GM13976 (cell line): ENCODE results near the gene KCNH8.

Experiments
- DNase-seq: peaks from one replicate; pipeline ENCODE4 v3.0.0; 2012; ENCODE audit warnings: low spot score
- CTCF ChIP-seq: IDR thresholded peaks from 2 replicates; pipeline ENCODE4 v1.5.1; 2012; ENCODE audit warnings: borderline replicate concordance, mild to moderate bottlenecking; ENCODE audit not compliant: insufficient read depth; ENCODE audit errors: extremely low read depth, missing control alignments, control extremely low read depth
- in situ Hi-C: fragments of 300-500 bp; cut with MboI; formaldehyde crosslinking; loops from one replicate; pipeline ENCODE4 v1.12.0; 2022; ENCODE audit warnings: low sequenced_read_pairs, mixed read lengths, inconsistent platforms; ENCODE audit not compliant: unreplicated experiment

KCNH8 gene

GRCh38 chr3:19256313-19256712 is 108.0 kb downstream of the KCNH8 start:
- in situ Hi-C loops, result no loop called here
- no peak for DNase-seq
- no peak for TF ChIP-seq CTCF

GRCh38 chr3:19263606-19264005 is 115.3 kb downstream of the KCNH8 start:
- no peak for TF ChIP-seq CTCF
- in situ Hi-C loops, result no loop called here
- DNase-seq, result no peak

GRCh38 chr3:19264424-19264823 is 116.1 kb downstream of the KCNH8 start:
- in situ Hi-C loops, result no loop called here
- TF ChIP-seq CTCF, result no peak
- DNase-seq, result no peak

GRCh38 chr3:19267040-19267439 is 118.7 kb downstream of the KCNH8 start:
- in situ Hi-C loops, result no loop called here
- no peak for TF ChIP-seq CTCF
- DNase-seq, result no peak

GRCh38 chr3:19270481-19270880 is 122.2 kb downstream of the KCNH8 start:
- no peak for DNase-seq
- in situ Hi-C loops, result no loop called here
- TF ChIP-seq CTCF, result no peak

GRCh38 chr3:19272296-19272695 is 124.0 kb downstream of the KCNH8 start:
- TF ChIP-seq CTCF, result no peak
- DNase-seq, result no peak
- in situ Hi-C loops, result no loop called here

GRCh38 chr3:19273091-19273490 is 124.8 kb downstream of the KCNH8 start:
- TF ChIP-seq CTCF, result no peak
- no peak for DNase-seq
- in situ Hi-C loops, result no loop called here
